Stimulated activated CD4-positive, alpha-beta T cell treated with anti-CD3 and anti-CD28 coated beads, Interleukin-15, amount 100 ng/mL, for 1 hour (primary cell): ENCODE results near the gene BCKDHB.

ENCODE experiments used
- DNase-seq, 2 donors: peaks; one replicate each; pipeline ENCODE4 v3.0.0-alpha.2; 2020; ENCODE audit warnings: low read depth in 1 of 2, low spot score in 1 of 2

The BCKDHB gene

DNA sequence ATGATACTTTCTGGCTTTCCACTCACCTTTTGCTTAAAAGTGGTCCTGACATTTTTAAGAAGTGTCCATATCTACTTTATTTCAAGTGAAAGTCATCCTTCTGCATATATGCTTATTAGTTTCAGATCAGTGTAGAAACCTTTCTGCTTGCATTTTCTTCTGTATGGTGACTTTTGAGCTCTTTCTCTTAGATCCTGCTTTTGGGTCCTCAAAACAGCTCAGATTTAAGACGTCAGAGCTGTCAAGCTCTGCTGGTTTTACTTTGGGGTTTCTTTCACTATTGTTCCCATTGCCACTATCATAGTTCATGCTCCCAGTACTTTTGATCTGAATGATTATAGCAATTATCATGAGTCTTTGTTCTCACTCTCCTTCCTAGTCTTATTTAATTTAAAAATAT, 41.7 kb downstream of the BCKDHB start:
- no peak for DNase-seq

DNA sequence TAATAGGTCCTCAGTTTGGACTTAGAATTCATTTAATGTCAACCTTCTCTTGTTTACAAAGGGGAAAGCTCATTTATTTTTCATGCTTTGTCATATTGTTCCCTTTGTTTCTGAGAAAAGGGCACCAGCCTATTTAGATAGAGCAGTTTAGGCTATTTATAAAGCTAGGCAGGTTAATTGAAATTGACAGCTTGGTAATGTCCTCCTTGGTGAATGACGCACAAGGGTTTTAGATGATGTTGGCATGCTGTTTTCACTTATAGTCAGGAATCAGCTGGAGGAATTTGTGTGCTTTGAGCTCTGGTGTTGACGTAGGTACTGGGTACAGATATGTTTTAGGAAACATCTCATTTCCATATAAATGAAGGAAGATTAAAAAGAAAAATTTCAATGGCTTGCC, 45.2 kb downstream of the BCKDHB start:
- no peak for DNase-seq

DNA sequence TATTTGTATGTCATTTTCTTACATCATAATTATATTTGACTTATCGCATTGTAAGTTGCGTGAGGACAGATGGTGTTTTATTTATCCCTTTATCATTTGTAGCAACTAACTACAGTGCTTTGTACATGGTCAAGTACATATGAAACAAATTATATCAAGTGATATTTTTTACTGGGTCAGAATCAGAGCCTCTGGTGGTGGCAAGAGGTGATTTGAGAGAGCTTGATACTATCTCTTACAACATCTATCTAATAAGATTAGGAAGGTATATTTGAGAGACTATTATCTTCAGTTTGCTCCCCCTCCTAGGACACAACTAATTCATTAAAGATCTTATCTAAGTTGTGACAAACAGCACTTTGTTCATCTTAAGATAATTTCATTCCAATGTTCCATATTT, 47.7 kb downstream of the BCKDHB start:
- no peak for DNase-seq

DNA sequence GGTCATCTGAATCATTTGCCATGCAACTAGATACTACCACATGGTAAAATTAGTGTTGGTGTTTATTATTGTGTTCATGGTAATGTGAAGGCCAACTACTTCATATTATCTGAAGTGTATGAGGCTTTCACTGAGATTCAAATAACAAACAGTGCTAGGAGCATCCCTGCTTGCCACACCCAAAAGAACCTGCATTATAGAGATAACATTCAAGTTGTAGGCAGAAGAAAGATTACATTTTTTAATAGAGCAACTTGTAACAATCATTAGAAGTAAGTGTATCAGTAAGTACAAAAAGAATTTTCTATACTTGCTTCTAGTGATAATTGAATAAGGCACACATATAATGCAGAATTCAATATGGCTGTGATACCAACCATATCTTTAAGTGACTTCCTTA, 49.8 kb downstream of the BCKDHB start:
- no peak for DNase-seq

DNA sequence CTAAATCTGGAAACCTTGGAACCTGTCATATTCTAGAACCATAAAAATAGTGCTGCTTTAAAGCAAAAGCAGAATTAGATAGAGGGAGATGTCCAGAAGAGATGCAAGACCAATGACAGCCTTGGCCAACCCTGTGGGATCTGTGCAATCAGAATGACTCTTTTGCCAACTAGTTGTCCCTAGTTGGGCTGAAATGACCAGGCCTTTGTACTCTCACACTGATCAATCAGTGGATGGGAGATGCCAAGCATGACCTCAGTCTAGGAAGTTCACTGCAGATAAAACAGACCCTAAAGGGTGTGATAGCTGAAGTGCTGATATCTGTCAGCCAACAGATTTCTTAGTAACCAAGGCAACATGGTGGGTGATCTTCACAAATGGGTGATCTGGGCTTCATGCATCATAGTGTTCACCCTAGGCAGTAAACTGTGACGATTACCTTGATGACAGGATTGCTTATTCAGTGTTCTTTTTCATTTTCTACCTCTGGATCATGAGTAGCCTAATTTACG, 52.1 kb downstream of the BCKDHB start:
- no peak for DNase-seq

DNA sequence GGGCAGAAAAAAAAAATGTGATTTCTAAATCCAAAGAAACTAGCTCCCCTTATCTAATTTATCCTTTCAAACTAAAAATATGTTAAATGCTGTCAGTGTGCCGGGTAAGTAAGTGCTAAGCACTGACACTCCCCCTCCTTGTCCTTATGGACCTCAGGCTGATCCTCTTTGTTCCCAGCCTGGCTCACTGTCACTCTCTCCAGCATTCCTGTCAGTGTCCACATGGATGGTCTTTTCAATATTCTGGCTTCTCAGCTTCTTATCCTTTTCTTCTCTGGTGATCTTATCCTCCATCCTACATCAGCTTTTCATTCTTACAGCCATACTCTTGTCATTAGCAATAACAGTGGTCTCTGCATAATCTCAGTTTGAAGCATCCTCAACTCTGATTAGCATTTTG, 55.0 kb downstream of the BCKDHB start:
- no peak for DNase-seq

DNA sequence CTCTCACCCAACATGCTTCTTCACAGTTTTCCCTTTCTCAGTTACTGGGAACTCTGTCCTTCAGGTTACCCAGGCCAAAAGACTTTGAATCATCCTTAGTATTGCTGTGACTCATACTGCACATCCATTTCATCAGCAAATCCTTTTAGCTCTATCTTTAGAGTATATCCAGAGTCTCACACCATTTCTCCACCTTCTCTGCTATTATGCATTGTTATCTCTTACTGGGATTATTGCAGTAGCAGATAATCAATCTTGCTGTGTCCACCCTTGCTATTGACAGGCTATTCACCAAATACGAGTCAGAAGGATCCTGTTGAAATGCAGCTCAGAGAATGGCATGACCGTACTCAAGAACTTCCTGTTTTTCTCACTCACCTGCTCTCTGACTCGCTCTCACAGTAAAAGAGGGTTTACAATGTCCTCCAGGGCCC, 57.3 kb downstream of the BCKDHB start:
- DNase-seq: no peak

DNA sequence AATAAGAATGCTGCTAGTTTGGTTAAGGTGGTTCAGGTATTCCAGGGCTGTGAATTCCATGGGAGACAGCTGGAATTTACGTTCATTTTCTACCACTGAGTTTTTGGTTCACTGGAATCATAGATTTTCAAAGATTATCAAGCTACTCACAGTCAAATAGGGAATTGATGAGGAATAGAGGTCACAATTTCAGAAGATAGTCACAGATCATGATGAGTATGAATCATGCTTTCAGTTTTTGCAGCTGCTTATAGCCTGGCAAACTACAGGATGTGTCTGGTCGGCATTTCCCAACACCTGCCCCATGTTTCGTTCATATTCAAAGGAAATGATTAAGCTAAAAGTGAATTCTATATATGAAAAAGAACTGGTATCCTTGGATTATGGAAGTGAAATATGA, 58.7 kb downstream of the BCKDHB start:
- no peak for DNase-seq

DNA sequence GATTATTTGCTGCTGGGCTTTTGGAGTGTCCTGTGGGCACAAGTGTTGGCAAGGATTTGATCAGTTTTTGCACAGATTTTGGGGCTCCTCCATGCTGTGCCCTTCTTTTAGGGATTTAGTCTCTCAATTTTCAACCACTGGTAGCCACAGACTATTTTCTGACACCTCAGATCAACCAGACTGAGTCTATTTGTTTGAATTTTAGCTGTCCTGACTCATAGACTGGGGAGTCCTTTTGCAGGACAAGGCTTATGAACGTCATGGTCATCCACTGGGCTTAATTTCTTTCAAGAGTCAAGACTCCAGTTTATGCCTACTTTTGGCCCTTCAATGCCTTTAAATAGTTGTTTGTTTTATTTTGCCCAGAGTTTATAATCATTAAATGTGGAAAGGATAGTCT, 59.3 kb downstream of the BCKDHB start:
- DNase-seq: no peak

DNA sequence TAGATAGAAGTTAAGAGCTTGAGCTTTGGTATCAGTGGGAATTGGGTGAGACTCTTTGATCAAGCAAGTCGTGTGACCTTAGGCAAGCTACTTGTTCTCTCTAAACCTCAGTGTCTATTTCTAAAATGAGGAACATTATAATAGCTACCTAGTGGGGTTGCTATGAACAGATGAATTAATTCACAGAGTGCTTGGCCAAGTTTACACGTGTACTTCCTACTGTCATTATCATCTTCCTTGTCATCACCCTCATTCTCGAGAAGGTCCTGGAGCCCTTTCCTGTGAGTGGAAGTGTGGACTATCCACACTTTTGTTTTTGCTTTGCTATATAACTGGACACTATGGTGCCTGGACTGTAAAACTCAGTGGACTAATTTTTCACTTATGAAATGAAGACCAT, 64.0 kb downstream of the BCKDHB start:
- no peak for DNase-seq

DNA sequence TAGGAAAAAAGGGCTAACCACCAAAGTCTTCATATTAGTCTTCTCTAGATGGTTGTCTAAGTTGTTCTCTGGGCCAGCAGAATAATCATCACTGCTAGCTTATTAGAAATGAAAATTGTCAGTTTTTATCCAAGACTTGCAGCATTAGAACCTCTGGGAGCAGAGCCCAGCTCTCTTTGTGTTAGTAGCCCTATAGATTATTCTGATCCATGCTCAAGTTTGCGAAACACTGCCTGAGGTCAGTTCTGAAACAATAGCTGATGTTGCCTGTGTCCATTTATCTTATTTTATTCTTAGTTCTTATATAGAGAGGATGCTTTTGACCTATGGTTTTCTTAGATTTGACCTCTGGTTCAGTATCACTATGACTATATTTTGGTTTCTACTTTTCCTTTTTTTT, 66.9 kb downstream of the BCKDHB start:
- DNase-seq: no peak

DNA sequence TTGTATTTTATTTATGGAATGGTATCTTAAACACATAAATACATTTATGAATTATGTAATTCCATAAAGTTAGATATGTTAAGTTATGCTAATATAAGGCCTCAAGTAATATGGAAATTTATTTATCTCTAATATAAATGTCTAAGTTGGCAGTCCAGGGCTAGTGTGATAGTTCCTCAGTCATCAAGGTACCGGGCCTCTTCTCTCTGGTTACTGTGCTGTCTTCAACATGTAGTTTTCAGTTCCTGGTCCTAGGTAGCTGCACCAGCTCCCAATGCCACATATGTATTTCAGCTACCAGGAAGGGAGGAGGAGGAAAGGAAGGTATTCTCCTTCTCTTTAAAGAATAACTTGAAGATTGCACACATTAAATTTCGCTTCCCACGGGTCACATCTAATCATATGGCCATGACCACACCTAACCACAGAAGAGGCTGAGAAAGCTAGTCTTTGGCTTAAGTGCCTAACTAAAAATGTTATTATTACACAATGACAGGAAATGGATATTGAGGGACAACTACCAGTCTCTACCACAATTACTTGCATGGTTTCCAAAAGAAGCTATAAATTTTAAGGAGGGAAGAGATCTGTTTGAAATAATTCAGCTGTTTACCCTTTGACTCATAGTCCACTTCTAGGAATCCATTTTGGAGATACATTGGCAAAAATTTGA, 68.6 kb downstream of the BCKDHB start:
- DNase-seq: no peak

DNA sequence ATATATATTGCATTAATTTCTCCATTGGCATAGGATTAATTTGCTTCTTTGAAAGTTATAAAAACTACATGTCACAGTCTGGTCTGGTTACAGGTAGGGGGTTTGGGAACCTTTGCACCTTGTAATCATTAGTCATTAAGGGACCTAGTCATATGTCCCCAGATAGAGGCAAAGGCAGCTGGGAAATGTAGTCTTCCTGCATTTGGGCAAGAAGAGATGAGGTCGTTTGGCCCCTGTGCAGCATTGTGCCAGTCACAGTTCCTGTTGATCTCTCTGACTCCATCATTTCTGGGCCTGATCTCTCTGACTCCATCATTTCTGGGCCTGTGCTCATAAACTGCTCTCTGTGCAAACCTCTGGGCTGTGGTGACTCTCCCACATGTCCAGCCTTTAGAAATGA, 73.2 kb downstream of the BCKDHB start:
- DNase-seq: no peak

DNA sequence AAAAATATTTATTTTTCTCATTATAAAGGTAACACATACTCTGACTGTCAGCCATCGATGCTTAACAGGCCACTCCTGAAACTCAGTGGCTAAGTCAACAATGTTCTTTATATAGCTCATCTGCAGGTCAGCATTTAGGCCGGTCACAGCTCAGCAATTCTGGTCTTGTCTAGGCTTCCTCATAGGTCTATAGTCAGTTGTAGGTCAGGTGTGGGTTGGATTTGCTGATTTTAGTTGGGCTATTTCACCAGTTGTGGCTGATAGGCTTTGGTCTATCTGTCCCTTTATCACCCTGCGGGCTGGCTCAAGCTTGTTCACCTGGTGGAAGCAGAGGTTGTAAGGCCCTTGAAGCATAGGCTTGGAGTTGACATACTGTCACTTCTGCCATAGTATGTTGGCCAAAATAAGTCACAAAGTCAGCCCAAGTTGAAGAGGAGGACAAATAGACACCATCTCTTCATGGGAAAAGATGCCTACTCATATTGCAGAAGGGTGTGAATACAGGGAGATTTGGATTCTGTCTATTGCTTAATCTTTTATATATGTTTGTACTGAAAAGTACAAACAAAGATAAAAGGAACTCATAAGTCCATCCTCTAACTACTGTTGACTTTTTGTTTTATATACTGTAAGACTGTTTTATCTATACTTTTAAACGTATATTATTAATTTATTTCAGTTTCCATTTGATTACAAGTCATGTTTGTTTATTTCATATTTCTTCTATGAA, 75.0 kb downstream of the BCKDHB start:
- no peak for DNase-seq

DNA sequence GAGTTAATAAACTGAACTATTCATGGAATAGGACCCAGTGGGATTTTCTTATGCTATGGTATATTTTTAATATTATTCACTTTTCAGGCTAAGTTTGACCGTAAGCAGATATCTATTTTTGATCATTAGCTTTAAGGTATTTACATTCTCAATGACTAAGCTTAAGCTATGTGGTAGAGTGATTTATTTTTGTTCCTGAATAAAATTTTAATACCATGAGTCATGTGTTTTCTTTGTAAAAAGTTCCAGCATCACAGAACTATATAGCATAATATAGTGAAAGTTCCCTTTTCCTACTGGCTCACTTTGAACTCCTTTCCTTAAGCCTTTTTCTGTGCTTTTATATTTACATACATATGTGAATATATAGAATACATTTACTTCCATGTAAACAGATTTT, 75.8 kb downstream of the BCKDHB start:
- no peak for DNase-seq

DNA sequence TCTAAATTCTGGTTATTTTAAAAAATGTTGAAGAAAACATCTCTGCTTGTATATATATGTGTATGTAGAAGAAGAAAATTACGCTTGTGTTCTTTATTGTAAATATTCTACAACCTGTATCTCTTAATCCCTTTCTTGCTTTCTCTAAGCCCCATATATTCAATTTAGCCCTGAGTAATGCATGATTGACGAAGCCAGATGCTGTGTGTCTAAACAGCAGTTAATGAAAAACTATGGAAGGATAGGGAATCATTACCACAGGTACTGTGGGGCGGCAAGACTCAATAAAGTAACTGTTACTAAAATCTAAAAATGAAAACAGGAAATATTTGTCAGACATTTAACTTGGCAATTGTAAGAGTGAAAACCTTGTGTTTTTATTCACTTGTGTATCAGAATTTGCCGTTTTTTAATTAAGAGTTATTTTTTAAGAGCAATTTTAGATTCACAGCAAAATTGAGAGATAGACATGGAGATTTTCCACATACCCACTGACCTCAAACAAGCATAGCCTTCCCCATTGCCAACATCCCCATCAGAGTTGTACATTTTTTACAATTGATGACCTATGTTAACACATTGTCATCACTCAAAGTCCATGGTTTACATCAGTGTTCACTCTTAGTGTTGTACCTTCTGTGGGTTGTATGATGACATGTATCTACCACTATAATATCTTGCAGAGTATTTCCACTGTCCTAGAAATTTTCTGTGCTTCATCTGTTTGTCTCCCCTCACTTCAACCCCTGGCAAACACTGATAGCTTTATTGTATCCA, 76.7 kb downstream of the BCKDHB start:
- no peak for DNase-seq

DNA sequence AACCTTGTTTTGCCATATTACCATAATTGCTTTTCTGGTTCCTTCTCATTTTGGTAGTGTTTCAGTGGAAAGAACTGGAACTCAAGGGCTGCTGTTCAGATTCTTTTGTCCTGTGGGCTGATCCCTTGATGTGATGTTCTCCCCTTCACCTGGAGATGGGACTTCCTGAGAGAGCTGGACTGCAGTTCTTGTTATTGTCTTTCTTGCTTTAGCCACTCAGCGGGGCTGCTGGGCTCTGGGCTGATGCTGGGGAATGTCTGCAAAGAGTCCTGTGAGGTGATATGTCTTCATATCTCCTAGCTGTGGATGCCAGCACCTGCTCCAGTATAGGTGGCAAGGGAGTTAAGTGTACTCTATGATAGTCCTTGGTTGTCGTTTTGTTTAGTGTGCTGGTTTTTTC, 79.0 kb downstream of the BCKDHB start:
- DNase-seq: no peak

DNA sequence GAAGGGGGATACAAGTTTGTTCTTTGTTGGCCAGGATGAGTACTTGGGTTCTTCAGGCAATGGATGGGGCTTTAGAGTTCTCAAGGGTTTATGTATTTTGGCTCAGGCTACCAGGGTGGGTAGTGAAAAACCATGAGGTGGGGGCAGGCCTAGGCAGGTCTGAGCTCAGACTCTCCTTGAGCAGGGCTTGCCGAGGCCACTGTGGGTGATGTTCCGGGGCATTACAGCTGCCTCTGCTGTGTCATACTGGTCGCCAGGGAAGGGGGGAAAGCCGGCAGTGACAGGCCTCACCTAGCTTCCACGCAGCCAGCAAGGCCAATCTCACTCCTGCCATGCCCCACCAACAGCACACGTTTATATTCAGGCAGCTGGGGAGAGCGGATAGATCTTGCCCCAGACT, 79.6 kb downstream of the BCKDHB start:
- DNase-seq: no peak

DNA sequence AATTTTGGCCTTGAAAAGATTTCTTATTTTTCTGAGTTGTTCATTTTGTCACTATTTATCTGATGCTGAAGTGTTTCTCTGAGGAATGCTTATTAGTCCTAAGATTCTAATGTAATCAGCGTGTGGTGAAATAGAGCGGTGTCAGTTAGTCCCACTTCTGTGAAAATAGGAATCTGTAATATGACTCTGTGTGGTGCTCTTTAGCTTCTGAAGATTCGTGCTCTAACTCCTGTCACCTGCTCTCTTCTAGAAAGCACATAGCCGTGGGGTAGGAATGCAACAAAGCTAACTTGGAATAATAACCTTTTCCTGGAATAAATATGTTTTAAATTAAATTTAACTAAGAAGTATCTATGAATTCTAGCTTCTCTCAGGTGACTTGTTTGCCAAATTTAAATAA, 90.4 kb downstream of the BCKDHB start:
- no peak for DNase-seq

DNA sequence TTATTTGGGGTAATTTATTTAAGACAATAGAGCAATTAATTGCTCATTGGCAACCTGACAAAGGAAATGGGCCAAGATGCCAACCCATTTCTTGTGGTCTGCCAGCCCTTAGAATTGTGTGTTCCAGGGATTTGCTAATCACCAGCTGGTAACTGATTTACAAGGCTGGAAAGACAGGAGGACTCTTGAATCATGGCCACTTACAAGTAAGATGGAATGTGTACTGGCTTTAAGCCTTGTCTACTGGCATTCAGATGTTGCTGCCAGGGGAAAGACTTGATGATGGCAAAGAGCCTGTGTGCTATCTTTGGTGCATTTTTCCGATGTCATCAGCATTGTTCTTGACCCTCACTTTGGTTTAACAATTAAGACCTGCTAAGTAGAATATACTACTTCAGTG, 91.0 kb downstream of the BCKDHB start:
- DNase-seq: no peak

DNA sequence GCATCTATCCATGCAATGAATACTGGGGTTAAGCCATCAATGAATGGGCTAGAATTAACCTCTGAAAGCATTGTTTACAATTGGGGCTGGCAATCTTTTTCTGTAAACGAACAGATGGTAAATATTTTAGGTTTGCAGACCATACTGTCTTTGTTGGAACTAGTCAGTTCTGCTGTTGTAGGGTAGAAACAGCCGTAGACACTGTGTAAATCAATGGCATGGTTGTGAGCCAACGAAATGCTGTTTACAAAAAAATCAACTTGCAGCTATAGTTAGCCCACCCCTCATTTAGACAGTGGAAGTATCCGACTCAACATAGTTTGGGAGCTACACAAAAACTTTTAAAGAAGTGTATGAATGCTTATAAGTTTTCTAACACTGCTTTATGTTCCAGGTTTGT, 91.5 kb downstream of the BCKDHB start:
- no peak for DNase-seq

DNA sequence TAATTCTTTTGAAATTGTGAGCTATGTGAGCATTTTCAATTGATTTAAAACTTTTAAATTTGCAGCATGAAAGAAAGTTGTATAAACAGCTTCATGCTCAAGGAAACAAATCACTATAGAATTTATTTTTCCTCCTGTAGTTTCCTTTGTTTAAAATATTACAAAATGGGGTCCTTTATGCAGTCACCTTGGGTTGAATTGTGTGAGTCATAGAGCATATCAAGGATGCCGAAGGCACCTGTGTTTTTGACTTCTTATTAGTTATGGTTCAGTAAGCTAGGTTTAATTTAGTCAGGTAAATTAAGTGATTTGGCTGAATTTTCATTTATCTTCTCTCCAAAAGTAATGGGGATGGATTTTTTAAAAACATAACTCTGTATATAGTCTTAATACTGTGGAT, 96.8 kb downstream of the BCKDHB start:
- no peak for DNase-seq
